Gastroesophageal sphincter (tissue), 4 donors: Measurements from ENCODE around the gene LATS2. TPM values are rescaled to one million over a fixed set of nuclear protein-coding genes. Genes with fewer than 3 reads are reported as not detected.
A peak's percentile ranks its signal among the peaks of the same experiment; 100 is the strongest.

Experiments used
- ATAC-seq: fragments of 150-250 bp; one replicate; pipeline ENCODE4 v1.9.1; 2016; ENCODE audit warnings: mild to moderate bottlenecking, moderate library complexity
- H3K27ac ChIP-seq, 4 donors: fragments of 200-600 bp; sonication (generic) in 3 of 4; 1 replicate in 3 of 4; 2 replicates in 1 of 4; pipeline ENCODE4 v1.5.1; 2016 to 2019
- H3K27me3 ChIP-seq: fragments of 200-600 bp; sonication (generic); one replicate; pipeline ENCODE4 v1.5.1; 2019
- H3K36me3 ChIP-seq, 2 donors: fragments of 200-600 bp; sonication (generic); one replicate each; pipeline ENCODE4 v1.5.1; 2019; ENCODE audit warnings: control low read depth in 1 of 2
- H3K4me1 ChIP-seq, 3 donors: fragments of 200-600 bp; sonication (generic); 1 replicate in 2 of 3; 2 replicates in 1 of 3; pipeline ENCODE4 v1.5.1; 2016 to 2019; ENCODE audit warnings: control low read depth in 2 of 3
- H3K4me3 ChIP-seq, 2 donors: fragments of 200-600 bp; sonication (generic); one replicate each; pipeline ENCODE4 v1.5.1; 2019; ENCODE audit warnings: mild to moderate bottlenecking in 1 of 2, moderate library complexity in 1 of 2
- H3K9me3 ChIP-seq, 3 donors: fragments of 200-600 bp; sonication (generic); one replicate each; pipeline ENCODE4 v1.5.1; 2017 to 2019; ENCODE audit warnings: control low read depth in 2 of 3
- EP300 ChIP-seq: sonication (generic); formaldehyde crosslinking; IDR thresholded peaks from one replicate; pipeline ENCODE4 v1.6.1; 2017; ENCODE audit warnings: antibody characterized with exemption, mild to moderate bottlenecking
- POLR2A ChIP-seq, 2 donors: fragments of 450-650 bp; IDR thresholded peaks; one replicate each; pipeline ENCODE4 v1.6.1; 2017; ENCODE audit warnings: antibody characterized with exemption in 2 of 2, mild to moderate bottlenecking in 2 of 2, moderate library complexity in 1 of 2
- POLR2AphosphoS5 ChIP-seq: sonication (generic); formaldehyde crosslinking; IDR thresholded peaks from one replicate; pipeline ENCODE4 v1.6.1; 2017; ENCODE audit warnings: antibody characterized with exemption
- WGBS, 2 donors: methylation state at CpG; one replicate each; pipeline ENCODE4 v1.1.5; 2018; ENCODE audit warnings: low coverage in 1 of 2; 5-methylcytosine and 5-hydroxymethylcytosine counted together
- total RNA-seq, 4 donors: library from RNA; depleted of rRNA; stranded (reverse); fragments of >200 nt; gene quantifications; one replicate each; pipeline ENCODE4 v1.1.0, GENCODE V29; 2016
- TF ChIP-seq, protein P1 (sequence below), 4 experiments: fragments of 200-600 bp in 2 of 4; fragments of 450-650 bp in 2 of 4; sonication (generic) in 1 of 4; IDR thresholded peaks; one replicate each; pipeline ENCODE4 v1.5.1; 2017 to 2019; ENCODE audit warnings: antibody characterized with exemption in 4 of 4, mild to moderate bottlenecking in 2 of 4, moderate library complexity in 2 of 4

Gene LATS2
- total RNA-seq, 4 donors from 2014 or later = 42.2 to 95.4 (median 56.5) TPM

DNA sequence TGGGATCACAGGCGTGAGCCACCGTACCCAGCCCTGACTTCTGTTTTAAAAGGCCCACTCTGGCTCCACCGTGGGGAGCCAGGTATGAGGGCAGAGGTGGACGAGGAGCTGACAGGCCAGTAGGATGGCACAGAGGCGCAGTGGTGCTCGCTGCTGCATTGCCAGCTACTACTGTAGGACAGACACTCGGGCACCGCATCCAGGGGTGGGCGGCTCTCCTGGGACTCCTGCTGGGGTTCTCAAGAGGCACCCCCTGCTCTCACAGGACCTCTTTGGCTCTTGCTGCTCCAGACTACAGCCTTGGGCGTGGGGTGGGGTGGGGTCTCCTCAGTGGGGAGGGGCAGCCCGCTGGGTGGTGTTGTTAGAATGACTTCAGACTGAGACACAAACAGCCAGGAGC lies 53.4 kb downstream of the LATS2 start:
- TF ChIP-seq POLR2A (IDR thresholded peaks at IDR 0.05) (no peak), EP300 (no peak), POLR2AphosphoS5 (no peak)
- TF ChIP-seq, protein P1, sequence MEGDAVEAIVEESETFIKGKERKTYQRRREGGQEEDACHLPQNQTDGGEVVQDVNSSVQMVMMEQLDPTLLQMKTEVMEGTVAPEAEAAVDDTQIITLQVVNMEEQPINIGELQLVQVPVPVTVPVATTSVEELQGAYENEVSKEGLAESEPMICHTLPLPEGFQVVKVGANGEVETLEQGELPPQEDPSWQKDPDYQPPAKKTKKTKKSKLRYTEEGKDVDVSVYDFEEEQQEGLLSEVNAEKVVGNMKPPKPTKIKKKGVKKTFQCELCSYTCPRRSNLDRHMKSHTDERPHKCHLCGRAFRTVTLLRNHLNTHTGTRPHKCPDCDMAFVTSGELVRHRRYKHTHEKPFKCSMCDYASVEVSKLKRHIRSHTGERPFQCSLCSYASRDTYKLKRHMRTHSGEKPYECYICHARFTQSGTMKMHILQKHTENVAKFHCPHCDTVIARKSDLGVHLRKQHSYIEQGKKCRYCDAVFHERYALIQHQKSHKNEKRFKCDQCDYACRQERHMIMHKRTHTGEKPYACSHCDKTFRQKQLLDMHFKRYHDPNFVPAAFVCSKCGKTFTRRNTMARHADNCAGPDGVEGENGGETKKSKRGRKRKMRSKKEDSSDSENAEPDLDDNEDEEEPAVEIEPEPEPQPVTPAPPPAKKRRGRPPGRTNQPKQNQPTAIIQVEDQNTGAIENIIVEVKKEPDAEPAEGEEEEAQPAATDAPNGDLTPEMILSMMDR (IDR thresholded peaks at IDR 0.05) = no peak
- H3K9me3 ChIP-seq = no peaks in the 10 kb centered on the region
- peaks cover 9 to 87% (median 42%) of the 10 kb centered on the region in 3 donors for H3K4me1 ChIP-seq
- no peak overlapping the region for H3K27ac ChIP-seq
- no peaks in the 10 kb centered on the region for H3K36me3 ChIP-seq
- WGBS, 2 donors = no CpG with 5 or more reads among the region's 11 CpGs
- no peaks in the 10 kb centered on the region for H3K27me3 ChIP-seq
- no peak for ATAC-seq
- no peak overlapping the region for H3K4me3 ChIP-seq

DNA sequence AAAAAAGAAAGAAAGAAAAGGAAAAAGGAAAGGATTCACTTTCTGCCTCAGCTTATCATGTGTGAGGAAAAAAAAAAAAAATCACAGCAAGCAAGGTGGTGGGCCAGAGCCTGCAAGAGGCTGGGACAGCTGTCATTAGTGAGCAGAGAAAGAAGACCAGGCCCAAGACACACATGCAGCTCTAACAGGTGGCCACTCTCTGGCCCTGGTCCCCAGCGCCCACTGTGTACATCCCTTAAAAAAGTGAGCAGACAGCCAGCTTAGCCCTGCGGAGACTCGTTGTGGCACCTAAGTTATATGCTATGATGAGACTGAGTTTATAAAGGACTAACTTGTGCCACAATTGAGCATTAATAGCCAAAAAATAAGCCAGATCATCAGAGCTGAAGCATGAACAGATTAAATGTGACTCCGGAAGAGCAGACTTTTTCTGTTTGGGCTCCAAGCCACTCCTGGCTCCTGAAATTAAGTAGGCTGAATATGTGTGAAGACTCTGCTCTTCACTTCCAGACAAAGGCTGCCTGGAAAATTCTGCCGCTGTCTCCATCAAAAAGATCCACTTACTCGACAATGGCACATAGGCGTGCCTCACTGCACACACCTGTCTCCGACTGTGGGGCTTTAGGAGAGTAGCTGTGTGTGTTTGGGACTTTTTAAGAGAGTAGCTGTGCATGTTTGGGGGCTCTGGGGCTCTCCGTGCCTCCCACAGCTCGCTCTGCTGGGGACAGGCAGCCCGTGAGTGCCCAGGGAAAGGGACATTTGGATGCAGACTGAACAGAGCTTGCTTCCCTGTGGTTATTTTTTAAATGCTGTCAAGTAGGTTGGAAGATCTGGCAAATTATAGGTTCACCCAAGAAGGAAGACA lies 55.0 kb downstream of the LATS2 start:
- H3K27me3 ChIP-seq = no peaks in the 10 kb centered on the region
- TF ChIP-seq POLR2AphosphoS5 = no peak
- no peak for TF ChIP-seq POLR2A (IDR thresholded peaks at IDR 0.05)
- TF ChIP-seq, protein P1 (IDR thresholded peaks at IDR 0.05) = no peak
- no peak for TF ChIP-seq EP300
- no peak for ATAC-seq
- WGBS, 2 donors = 50% methylated on average over 7 of the region's 11 CpGs; no CpG with 5 or more reads in 1 of the 2 donors
- H3K9me3 ChIP-seq = peaks cover 0 to 3% (median 0%) of the 10 kb centered on the region in 3 donors
- no peak overlapping the region for H3K4me3 ChIP-seq
- peak overlapping the region in 3 of 4 donors; percentile 38 to 65 (median 49) for H3K27ac ChIP-seq
- no peaks in the 10 kb centered on the region for H3K36me3 ChIP-seq
- peaks cover 5 to 71% (median 27%) of the 10 kb centered on the region in 3 donors for H3K4me1 ChIP-seq

DNA sequence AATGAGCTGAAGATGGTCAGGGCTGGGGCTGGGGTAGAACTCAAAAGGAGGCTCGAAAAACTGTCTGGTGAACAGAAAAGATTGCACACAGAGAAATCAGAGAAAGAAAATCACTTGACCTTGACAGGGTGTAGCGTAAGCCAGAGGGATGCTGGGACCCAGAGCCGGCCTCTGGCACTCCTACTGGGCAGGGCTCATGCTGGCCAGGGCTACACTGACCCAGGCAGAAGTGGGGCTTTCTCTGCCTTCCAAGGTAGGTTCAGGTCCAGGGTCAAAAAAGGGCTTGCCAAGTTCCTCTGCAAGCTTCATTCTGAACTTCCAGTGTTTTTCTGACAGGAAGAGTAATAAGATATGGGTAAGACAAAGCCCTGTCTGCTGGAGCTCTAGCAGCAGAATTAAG lies 56.2 kb downstream of the LATS2 start:
- Histone ChIP-seq H3K4me3 (no peak overlapping the region), H3K4me1 (peaks cover 0 to 59% (median 15%) of the 10 kb centered on the region in 3 donors), H3K27me3 (no peaks in the 10 kb centered on the region), H3K9me3 (peaks cover 0 to 5% (median 0%) of the 10 kb centered on the region in 3 donors), H3K36me3 (no peaks in the 10 kb centered on the region), H3K27ac (peak overlapping the region in 2 of 4 donors; percentile 24 to 39)
- WGBS, 2 donors = 69 to 87% methylated on average over 3 of the region's 3 CpGs
- TF ChIP-seq POLR2A (IDR thresholded peaks at IDR 0.05) = no peak
- no peak for TF ChIP-seq EP300
- no peak for TF ChIP-seq POLR2AphosphoS5
- TF ChIP-seq, protein P1 (IDR thresholded peaks at IDR 0.05) = no peak
- no peak for ATAC-seq

DNA sequence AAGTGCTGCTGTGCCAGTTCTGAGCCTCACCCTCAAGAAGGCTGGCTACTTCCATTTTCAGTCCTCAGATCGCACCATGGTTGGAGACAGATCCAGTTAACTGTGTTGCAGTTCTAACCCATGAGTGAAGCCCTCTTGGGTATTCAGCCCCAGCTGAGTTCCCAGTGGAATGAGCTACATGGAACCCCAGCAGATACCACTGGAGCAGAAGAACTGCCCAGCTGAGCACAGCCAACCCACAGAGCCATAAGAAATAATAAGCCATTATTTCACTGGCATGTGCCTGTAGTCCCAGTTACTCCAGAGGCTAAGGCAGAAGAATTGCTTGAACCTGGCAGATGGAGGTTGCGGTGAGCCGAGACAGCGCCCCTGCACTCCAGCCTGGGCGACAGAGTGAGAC lies 59.9 kb downstream of the LATS2 start:
- H3K4me3 ChIP-seq = no peak overlapping the region
- peaks cover 2 to 57% (median 28%) of the 10 kb centered on the region in 3 donors for H3K4me1 ChIP-seq
- H3K27me3 ChIP-seq = no peaks in the 10 kb centered on the region
- WGBS, 2 donors = 98% methylated on average over 5 of the region's 5 CpGs; no CpG with 5 or more reads in 1 of the 2 donors
- TF ChIP-seq POLR2A (IDR thresholded peaks at IDR 0.05) (no peak), EP300 (no peak)
- TF ChIP-seq, protein P1 (IDR thresholded peaks at IDR 0.05) = no peak
- ATAC-seq = no peak
- H3K27ac ChIP-seq = no peak overlapping the region
- H3K36me3 ChIP-seq = peaks cover 0 to 10% of the 10 kb centered on the region in 2 donors
- peaks cover 0 to 5% (median 0%) of the 10 kb centered on the region in 3 donors for H3K9me3 ChIP-seq
